GM18502 (cell line): Measurements from ENCODE around the gene PCSK5.

Experiments used
- ATAC-seq: cut with Tn5 transposase; IDR thresholded peaks from one replicate; pipeline ENCODE4 v1.9.1; 2021; ENCODE audit warnings: mild to moderate bottlenecking; ENCODE audit not compliant: unreplicated experiment, poor library complexity

Gene PCSK5

DNA sequence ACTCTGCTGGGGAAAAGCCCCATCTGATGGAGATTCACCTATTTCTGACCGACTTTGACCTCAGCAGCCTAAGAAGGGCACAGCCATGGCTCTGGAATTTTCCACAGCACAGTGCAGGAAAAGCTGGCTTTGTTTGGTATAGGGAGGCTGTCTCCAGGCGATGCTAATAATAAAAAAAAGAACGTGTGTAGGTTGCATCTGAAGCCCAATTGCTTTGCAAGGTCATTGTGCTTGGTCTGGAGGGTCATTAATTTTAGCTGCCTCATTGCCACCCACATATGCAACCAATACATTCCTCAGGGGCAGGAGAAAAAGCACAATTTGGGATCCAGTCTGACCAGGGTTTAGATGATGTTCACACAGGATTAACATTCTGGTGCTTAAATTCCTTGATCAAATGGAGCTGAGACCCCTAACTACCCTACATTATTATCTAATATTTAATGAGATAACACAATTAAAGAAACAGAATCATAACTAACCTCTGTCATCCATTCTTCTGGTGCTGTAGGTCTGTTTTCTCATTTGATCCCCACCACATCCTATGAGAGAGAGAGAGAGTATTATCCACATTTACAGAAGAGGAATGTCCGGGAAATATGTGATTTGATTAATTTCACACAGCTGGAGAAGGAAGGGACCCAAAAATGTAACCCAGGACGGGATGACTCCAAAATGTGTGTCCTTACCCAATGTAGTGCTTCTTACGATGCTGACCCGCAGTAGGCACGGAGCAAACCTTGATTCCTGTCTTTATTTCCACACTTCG is 327.8 kb downstream of the PCSK5 start:
- ATAC-seq, result no peak

DNA sequence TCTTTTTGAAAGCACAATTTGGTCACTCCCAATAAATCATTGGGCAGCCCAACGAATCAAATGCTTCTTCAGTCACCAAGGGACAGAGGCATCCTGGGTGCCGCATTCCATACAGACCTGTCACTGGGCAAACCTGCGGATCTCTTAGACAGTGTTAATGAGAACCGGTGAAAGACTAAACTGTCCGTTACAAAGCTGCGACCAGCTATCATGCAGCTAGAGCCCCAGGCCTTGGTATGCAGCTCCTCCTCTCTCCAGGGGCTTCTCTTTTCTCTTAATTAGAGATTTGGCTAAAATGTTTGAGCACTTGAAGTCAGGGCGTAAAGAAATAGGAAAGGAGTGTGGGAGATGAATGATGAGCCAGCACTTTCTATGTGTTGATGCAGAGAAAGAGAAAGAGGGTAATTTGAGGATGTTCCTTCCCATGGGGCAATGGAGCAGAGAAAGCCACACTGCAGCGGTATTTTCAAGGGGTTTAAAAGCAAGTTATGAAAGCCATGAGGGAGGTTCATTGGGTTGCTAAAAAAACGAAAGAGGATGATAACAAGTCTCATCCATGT is 328.5 kb downstream of the PCSK5 start:
- no peak for ATAC-seq

DNA sequence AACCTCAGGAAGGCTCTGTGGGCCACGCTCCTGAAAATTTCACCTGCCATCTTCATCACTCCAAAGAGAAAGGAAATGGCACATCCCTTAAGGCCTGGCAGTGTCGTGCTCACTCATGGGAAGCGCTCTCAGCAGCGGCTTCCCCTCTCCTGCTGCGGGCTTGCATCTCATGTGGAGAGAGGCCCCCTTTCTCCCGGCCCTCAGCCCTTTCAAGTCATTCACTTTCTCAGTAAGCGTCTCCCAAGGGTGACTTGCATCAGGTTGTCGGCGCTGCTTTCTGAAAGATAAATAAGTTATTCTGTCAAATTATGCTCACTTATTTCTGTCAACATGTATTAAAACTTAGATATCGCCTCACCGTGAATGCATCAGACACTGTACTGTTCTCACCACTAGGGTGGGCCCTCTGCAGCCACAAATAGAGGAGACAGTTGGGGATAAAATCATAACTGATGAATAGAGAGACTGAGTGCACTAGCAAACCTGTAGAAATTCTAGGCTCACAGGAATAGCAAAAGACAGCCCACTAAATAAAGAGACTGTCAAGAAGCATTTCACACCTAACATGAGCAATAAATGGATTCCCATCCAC is 329.2 kb downstream of the PCSK5 start:
- ATAC-seq, result no peak

DNA sequence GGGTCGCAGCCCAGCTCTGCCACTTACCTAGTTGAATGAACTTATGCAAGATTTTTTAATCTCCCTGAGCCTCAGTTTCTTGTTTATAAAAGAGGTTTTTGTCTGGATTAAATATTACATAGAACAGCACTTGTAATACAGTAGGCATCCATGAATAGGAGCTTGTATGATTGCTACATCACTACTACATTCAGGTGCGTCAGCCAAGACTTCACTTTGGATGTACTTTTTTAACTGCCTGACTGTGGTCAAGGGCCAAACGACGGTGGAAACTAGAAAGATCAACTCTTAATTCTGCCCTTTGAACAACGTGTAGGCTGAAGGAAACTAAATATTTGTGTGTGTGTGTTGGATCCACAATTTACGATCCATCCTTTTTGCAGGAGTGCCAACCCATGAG is 330.9 kb downstream of the PCSK5 start:
- ATAC-seq, result no peak

DNA sequence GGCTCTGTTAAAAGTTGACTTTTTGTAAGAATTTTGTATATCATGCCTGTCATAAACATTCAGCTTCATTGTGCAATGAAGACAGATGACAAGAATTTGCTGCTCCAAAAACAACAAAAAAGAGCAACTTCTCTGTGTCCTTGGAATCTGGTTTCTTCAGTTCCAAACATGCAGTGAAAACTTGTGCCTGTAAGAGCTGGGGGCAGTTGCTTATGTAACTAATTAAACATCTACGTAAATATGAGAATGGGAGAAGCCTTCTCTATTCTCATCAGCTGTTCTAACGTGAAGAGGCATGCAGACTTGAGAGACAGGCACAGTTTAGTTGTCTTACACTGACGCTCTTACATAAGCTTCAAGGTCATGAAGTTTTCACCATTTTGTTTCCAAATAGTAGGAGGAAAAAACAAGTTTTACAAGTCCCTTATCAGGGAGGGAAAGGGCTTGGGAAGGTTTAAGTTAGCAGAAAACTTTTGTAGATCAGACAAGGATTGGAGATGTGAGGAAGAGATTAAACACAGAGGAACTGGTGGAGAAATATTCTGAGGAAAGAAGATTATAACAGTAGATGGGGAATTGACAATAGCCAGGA is 333.4 kb downstream of the PCSK5 start:
- no peak for ATAC-seq

DNA sequence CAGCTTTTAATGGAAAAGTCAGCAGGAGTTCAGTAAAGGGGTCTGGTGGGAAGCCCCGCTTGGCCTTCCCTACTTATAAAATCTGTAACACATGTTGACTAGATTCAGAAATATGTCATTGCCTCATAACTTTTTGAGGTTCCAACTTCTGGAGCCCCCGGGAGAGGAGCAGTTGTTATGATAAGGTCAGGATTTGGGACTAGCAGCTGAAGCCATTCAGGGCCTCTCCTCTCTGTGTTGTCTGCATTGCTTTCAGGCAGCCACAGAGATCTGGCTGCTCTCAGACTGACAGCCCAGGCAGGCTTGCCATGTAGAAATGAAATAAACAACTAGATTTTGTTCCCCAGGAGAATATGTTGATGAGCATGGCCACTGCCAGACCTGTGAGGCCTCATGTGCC is 336.7 kb downstream of the PCSK5 start:
- ATAC-seq, result no peak

DNA sequence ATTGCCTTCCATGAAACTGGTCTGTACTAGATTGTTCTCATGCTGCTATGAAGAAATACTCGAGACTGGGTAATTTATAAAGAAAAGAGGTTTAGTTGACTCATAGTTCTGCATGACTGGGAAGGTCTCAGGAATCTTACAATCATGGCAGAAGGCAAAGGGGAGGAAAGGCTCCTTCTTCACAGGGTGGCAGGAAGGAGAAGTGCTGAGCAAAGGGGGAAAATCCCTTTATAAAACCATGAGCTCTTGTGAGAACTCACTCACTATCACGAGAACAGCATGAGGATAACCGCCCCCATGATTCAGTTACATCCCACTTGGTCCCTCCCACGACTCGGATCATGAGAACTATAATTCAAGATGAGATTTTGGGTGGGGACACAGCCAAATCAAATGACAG is 340.5 kb downstream of the PCSK5 start:
- no peak for ATAC-seq

DNA sequence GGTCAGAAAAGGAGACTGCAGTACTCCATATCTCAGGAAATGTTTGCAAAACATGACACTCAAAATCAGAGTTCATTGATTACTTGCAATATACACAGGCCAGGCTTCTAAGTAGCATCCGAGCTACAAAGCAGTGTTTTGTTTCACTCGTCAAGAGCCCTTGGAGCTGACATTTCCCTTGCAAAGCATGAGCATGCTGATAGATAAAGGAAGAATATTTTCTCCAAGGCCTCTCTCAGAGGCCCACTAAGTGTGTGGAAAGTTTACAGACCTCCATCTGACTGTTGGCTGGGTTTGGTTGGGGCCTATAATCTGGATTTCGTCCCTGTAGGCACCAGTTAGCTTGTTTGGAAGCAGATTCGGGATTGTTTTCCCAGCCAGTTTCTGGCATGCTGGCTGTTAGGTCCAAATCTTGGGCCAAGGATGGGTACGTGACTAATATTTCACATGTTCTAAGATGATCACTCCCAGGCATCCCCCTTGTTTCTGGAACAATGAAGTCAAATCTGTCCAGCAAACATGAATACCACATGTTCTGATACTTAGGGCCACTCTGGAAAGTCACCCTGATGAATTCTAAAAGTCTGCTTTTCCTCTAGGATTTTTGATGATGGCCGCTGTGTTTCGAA is 342.5 kb downstream of the PCSK5 start:
- no peak for ATAC-seq

DNA sequence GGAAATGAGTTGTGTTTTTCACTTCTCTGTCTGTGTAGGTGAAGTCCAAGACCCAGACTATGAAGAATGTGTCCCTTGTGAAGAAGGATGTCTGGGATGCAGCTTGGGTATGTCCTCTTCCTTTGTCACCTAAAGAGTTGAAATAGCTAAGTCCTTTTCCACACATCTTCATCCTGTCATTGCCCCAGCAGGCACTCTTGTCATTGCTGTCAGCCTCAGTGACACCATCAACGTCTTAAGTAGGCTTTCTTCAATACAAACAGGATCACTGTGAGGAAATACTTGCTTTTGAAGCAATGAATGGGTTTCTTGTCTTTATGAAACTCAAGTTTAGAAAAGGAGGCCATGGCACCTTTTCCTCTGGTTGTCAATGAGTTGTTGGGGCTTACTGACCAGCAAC is 350.1 kb downstream of the PCSK5 start:
- ATAC-seq, result no peak

DNA sequence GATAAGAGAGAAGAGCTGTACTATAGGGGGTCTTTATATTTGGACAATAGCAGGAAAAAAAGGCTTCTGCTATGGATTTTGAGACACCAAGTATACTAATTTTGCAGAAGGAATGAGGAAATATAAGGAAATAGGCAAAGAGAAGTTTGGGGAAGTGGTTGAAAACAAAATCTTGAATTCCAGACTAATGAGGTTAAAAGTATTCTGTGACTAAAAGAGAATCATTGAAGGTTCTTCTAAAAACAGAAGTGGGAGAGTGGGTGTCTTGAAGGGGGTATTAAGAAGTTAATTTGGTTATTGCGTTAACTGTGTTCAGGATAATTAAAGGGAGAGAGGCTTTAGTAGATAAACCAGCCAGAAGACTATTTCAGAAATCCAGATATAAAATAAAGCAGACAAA is 355.0 kb downstream of the PCSK5 start:
- ATAC-seq, result no peak

DNA sequence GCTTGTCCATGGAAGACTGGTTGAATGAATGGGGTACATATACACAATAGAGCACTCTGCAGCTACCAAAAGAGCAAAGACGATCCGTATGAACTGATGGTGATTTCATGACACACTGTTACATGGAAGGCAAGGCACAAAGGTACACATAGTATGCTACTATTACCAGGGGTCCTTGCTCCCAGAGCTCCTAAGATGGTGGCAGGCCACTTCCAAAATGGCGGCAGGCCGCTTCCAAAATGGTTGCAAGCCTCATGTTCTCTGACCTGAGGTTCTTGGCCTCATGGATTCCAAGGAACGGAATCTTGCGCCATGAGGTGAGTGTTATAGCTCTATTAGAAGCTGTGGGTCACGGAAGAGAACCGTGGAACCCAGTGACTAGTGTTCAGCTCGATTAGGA is 356.2 kb downstream of the PCSK5 start:
- no peak for ATAC-seq

DNA sequence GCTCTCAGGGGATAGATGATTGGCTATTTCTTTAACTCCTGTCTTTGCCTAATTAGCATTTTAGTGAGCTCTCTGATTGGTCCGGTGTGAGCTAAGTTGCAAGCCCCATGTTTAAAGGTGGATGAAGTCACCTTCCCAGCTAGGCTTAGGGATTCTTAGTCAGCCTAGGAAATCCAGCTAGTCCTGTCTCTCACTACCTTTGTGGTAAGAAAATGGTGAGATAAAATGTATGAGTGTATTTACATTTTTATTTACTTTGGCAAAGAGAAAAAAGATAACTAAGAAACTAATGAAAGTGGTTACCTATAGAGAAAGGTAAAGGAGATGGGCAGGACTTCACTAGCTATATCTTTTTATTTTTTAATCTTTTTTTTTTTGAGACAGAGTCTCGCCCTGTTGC is 357.0 kb downstream of the PCSK5 start:
- ATAC-seq, result no peak

DNA sequence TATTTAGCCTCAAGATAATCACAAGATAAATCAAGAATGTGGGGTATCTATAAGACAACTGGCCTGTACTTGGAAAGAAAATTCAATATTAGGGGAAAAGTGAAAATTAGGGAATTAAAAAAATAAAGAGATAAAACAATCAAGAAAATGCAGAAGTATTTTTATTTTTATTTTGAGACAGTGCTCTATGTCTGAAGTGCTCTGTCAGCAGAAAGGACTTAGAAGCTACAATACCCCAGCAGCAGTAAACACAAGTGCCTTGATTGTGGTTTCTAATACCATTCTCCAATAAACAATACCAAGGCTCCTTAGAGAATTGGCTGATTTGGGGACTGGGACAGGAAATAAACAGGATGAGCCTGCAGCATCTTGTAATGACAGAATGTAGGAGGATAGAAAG is 358.8 kb downstream of the PCSK5 start:
- no peak for ATAC-seq

DNA sequence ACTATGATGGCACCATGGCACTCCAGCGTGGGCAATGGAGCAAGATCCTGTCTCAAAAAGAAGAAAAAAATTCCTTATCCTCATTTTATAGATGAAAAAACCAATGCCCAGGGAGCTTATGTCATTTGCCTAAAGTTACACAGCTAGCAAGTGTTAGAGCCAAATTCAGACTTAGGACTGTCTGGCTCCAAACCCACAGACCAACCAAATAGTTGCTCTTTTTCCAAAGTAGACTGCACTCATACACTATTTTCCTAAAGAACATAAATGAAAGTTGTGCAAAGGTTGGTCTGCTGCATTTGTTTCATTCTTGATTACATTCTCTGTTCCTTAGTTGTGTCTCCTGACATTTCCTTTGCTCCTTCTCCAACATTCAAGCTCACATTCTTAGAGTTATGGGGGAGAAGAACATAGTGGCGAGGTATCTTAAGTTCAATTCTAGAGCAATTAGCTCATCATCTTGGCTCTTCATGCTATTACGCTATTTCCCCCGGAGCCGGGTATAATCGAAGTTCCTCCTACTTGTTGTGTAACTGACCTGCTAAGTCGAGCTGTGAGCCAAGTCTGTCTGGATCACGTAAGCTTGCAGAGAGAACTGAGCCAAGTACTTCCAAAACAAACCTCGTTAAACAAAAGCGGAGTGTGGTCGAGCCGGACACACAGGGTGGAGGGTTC is 365.4 kb downstream of the PCSK5 start:
- ATAC-seq, result no peak

DNA sequence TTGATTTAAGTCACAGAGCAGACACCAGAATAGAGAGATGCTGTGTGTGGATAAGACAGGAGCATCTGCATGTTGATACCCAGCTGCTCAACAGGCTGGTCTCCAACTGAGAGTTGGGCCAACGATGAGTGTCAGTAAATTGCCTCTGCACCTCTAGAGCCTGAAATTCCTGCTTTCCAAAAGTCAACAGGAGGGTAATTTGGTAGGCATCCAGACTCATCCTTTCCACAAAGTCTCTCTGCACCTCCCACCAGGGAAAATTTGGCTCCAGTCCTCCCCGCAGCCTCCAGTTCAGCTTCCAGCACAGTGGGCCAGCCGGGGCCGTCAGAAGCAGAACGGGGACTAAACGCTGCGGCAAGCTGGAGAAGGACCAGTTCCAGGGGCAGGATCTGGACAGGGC is 366.8 kb downstream of the PCSK5 start:
- ATAC-seq, result no peak

DNA sequence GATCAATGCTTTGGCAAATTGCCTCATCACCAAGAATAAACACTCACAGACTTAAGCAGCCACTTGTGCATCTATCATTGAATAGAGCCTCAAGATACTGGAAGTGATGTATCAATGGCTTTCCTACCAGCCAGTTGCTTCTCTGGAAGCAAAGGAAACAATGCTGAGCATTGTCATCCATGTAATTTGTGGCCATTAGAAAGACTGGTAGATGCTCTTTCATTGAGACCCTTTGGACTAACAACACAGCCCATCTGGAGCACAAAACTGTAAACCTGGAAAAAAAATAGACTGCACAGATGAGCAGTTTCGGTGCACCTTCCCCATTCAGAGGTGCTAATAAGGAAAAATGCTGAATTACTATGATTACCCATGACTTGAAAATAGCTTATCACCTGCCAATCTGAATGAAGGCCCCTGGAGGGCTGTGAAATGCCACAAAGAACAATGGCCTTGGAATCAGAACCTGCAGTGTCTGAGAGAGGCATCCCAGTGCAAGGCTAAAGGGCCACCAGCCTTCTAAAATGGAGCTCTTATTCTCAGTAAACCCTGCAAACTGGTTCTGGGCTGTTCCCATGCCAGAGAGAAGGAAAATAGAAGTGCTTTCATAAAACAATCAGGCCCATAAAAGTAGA is 376.3 kb downstream of the PCSK5 start:
- no peak for ATAC-seq

DNA sequence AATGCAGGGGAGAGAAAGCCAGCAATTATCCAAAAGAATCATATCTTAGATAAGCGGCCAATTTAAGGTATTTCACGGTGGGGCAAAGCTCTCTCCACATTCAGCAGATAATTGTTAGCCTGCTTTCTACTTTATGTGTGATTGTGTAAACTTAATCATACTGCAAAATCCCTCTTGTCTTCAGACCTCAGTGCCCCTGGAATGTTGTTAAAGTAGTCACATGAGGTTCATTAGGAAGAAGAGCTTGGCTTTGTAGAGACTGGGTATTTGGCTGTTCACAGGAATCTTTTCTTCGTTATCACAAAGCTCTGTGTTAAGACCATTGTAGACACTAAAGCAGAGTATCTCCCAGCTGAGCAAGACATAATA is 376.8 kb downstream of the PCSK5 start:
- ATAC-seq, result no peak

DNA sequence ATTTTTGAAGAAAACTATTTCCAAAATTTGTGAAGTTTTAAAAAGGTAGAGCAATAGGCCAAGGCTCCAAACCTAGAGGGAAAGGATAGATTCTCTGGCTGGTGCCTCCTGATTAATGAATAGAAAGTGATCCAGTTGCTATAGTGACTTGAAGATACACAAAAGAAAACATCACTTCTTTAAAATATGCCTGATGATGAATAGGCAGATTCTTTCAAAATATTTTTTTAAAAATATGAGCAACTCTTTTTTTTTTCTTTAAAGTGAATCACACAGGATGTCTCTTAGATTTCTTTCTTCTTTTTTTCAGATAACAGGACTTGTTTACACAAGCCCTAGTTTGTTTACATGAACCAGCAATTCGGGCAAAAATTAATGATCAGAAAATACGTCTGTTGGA is 379.3 kb downstream of the PCSK5 start:
- ATAC-seq, result no peak

DNA sequence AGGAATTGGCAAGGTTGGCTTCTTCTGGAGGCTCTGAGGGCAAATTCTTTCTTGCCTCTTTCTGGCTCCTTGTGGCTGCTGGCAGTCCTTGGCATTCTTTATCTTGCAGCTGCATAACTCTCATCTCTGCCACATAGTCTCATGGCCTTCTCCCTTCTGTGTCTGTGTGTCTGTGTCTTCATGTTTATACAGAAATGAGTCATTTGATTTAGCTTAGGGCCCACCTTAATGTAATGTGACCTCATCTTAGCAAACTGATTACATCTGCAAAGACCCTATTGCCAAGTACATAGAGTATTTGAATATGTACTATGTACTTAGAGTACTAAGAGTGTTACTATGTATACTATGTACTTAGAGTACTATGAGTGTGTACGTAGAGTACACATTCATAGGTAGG is 381.3 kb downstream of the PCSK5 start:
- no peak for ATAC-seq

DNA sequence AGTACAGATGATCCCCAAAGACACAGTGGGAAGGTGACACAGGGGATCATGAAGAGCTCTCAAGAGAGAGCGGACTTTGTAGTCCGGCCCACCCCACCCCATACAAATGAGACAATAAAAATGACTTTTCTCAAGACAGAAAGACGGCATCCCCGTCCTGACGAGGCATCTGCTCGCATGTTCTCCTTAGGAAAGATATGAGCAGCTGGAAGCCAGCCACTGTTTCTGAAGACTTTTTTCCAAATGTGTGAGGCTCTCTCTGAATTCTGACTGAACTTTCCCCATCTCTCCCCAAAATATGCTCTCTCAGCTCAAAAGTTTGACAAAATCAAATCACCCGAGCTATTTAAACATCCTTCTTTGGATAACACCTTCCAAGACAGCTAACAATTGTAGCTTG is 398.6 kb downstream of the PCSK5 start:
- no peak for ATAC-seq
